Endothelial cell of umbilical vein (primary cell): ENCODE results near the gene SENP2.

ENCODE experiments used
- EZH2 ChIP-seq: IDR thresholded peaks from 2 replicates; pipeline ENCODE4 v1.6.1; 2012; ENCODE audit warnings: borderline replicate concordance, low read depth, mild to moderate bottlenecking, moderate library complexity, low read length, inconsistent platforms; ENCODE audit not compliant: severe bottlenecking
- FOS ChIP-seq: IDR thresholded peaks from 2 replicates; pipeline ENCODE4 v1.6.1; 2011; ENCODE audit warnings: mild to moderate bottlenecking, low read length, moderate library complexity, borderline replicate concordance; ENCODE audit not compliant: insufficient read depth
- MAX ChIP-seq: IDR thresholded peaks from 2 replicates; pipeline ENCODE4 v1.6.1; 2011; ENCODE audit not compliant: insufficient read depth, insufficient read length
- MYC ChIP-seq: IDR thresholded peaks from one replicate; pipeline ENCODE4 v1.6.1; 2011; ENCODE audit warnings: mild to moderate bottlenecking, low read depth, low read length
- POLR2A ChIP-seq: IDR thresholded peaks from 2 replicates; pipeline ENCODE4 v1.6.1; 2012; ENCODE audit warnings: low read depth, mild to moderate bottlenecking, control low read depth, low read length
- POLR2AphosphoS5 ChIP-seq: IDR thresholded peaks from 2 replicates; pipeline ENCODE4 v1.6.1; 2012; ENCODE audit warnings: low read depth, mild to moderate bottlenecking, control low read depth, low read length, moderate library complexity; ENCODE audit not compliant: insufficient read depth
- TF ChIP-seq, protein P1 (sequence below), 2 donors: IDR thresholded peaks; 1 replicate in 1 of 2; 2 replicates in 1 of 2; pipeline ENCODE4 v1.5.1; 2011; ENCODE audit warnings: low read length in 2 of 2, mild to moderate bottlenecking in 2 of 2, moderate library complexity in 2 of 2, control low read depth in 1 of 2, inconsistent platforms in 1 of 2, low read depth in 1 of 2; ENCODE audit not compliant: insufficient read depth in 1 of 2; ENCODE audit errors: extremely low read depth in 1 of 2

DNA sequence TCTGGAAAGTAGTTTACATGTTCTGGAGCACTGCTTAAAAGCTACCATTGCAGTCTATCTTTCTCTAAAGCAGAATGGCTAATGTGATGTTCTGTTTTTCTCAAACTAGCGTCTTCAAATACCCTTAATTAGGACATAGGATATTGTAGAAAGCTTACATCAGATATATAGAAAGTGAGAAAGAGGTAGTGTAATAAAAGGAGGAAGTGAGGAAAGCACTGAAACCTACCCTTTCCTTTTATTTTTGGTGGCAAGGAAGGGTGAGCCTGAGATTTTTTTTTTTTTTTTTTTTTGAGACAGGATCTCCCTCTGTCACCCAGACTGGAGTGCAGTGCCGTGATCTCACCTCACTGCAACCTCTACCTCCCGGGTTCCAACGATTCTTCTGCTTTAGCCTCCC, 9.4 kb downstream of the SENP2 start:
- TF ChIP-seq, protein P1, sequence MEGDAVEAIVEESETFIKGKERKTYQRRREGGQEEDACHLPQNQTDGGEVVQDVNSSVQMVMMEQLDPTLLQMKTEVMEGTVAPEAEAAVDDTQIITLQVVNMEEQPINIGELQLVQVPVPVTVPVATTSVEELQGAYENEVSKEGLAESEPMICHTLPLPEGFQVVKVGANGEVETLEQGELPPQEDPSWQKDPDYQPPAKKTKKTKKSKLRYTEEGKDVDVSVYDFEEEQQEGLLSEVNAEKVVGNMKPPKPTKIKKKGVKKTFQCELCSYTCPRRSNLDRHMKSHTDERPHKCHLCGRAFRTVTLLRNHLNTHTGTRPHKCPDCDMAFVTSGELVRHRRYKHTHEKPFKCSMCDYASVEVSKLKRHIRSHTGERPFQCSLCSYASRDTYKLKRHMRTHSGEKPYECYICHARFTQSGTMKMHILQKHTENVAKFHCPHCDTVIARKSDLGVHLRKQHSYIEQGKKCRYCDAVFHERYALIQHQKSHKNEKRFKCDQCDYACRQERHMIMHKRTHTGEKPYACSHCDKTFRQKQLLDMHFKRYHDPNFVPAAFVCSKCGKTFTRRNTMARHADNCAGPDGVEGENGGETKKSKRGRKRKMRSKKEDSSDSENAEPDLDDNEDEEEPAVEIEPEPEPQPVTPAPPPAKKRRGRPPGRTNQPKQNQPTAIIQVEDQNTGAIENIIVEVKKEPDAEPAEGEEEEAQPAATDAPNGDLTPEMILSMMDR (IDR thresholded peaks at IDR 0.05; ENCODE audit: extremely low read depth in 1 of 2, insufficient read depth in 1 of 2, low read depth in 1 of 2, low read length in 2 of 2), result no peak
- TF ChIP-seq EZH2 (no peak), POLR2AphosphoS5 (no peak), POLR2A (no peak), MAX (no peak), FOS (no peak), MYC (no peak)
